Renal cortex interstitium (tissue), 11 donors: Measurements from ENCODE around the gene ISG20. TPM values are rescaled to one million over a fixed set of nuclear protein-coding genes. Genes with fewer than 3 reads are reported as not detected.

Source experiments
- DNase-seq, 11 donors: peaks; one replicate each; pipeline ENCODE4 v3.0.0-alpha.2; 2013; ENCODE audit warnings: low read depth in 9 of 11, low spot score in 4 of 11; ENCODE audit errors: extremely low read depth in 1 of 11
- polyA plus RNA-seq, 3 donors: library from polyadenylated mRNA; unstranded; fragments of 120-200 nt; gene quantifications; one replicate each; pipeline ENCODE4 v1.2.1, GENCODE V29; 2013; ENCODE audit not compliant: insufficient read length in 3 of 3

The ISG20 gene
- polyA plus RNA-seq, 3 donors = 0.80 to 1.5 (median 1.5) TPM

DNA sequence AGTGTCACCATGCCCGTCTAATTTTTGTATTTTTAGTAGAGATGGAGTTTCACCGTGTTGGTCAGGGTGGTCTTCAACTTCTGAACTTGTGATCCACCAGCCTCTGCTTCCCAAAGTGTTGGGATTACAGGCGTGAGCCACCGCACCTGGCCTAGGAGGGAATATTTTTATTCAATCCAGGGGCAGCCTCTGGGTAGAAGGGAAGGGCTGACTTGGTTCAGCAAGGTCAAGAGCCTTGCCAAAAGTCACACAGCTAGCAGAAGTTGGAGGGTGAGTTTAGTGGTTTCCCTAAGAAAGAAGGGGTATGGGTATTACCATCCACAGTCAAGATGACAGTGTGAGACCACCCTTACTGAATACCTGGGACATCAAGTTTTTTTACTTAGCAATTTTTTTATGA, 22.6 kb upstream of the ISG20 start:
- DNase-seq = no peak

- DNase-seq = no peak
These were observed 21.6 kb upstream of the ISG20 start for GRCh38 chr15:88617031-88617722.

DNA sequence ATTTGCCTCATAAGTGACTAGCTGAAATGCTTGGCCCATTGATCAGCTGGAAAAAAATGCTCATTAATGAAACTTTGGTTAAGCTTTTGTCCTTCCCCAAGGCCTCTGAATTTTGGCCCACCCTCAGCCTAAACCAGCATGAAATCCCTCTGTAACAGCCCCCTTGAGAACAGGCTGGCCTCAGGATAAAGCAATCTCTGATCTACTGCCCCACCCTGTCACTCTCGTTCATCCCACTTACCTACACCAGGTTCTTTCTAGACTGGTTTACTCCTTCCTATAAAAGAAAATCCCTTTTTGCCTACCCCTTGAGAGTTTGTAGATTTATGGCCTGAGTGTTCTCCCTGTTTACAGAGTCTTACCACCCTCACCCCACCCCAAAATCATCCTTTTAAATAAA, 21.0 kb upstream of the ISG20 start:
- no peak for DNase-seq

DNA sequence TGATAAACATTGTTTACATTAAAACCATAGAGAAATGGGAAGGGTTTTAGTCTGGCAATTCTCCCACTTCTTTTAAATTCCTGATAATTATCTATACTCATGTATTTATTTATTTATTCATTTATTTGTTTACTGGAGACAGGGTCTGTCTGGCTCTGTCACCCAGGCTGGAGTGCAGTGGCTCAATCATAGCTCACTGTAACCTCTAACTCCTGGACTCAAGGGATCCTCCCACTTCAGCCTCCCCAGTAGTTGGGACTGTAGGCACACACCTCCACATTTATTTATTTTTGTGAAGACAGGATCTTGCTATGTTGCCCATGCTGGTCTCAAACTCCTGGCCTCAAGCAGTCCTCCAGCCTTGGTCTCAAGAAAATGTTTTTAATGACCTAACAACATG, 20.1 kb upstream of the ISG20 start:
- DNase-seq = no peak

DNA sequence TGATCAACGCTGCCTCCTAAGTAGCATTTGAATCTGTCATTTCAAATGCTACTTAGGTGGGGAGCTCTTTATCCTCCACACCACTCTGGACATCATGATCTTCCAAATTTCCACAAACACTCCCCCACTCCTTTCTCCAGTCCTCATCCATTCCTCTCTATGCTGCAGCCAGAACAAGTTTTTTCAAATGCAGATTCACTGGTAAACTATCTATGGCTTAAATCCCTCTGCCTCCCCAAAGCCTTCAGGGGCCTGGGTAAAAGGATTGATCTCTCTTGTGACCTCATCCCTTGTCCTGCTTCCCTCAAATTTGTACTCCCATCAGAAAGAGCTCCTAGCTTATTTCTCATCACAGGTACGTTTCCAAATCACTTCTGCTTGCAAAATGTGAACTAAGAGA, 19.0 kb upstream of the ISG20 start:
- DNase-seq = no peak

DNA sequence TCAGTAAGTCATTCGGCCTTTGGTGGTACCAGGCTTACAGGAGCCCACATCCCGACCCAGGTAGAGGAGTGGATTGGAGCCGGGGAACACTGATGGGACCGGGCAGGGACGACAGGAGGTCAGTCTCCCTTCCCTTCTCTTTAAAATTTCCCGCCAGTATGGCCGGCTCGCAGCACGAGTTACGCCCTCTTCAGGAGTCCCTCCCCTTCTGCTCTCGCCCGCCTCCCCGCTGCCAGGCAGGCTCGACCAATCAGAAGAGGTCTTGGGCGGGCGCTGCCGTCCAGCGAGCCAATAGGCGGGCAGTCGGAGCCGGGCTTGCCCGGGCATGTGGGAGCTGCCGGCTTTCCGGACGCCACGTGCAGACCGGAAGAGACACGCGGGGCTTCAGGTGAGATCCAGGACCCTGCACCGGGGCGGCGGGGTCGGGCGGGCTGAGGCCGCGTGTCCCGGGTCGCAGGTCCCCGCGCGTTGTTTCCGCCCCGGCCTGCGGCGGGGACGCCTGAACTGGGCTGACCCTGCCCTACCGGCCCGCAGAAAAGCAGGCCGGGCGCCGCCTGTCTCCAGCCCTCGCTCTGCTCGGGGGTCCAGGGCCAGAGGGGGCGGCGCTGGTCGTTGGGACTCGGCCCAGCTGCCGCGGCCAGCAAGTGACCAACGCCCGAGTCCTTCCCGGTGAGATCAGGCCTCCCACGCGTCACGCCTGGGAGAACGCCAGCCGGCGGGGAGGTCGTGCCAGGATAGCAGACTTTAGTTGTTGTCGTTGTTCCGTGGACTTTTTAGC, 17.6 kb upstream of the ISG20 start, which contains the start of gene AEN:
Gene AEN (plus strand): TSS at position 346 of the 778 bp plus-strand sequence. CDS start 4,870 bp downstream, outside the sequence.
- peak; percentile 84 to 94 (median 92) for DNase-seq

- DNase-seq = no peak
These were observed 16.8 kb upstream of the ISG20 start for GRCh38 chr15:88621789-88622604.

- no peak for DNase-seq
These were observed 16.2 kb upstream of the ISG20 start for GRCh38 chr15:88622605-88622975.

- DNase-seq = no peak
These were observed 15.8 kb upstream of the ISG20 start for GRCh38 chr15:88623061-88623460.

- DNase-seq = no peak
These were observed 15.2 kb upstream of the ISG20 start for GRCh38 chr15:88623632-88624031.

GRCh38 chr15:88624156-88624970, 14.5 kb upstream of the ISG20 start:
- DNase-seq = peak in 7 of 11 donors; percentile 46 to 74 (median 61)

DNA sequence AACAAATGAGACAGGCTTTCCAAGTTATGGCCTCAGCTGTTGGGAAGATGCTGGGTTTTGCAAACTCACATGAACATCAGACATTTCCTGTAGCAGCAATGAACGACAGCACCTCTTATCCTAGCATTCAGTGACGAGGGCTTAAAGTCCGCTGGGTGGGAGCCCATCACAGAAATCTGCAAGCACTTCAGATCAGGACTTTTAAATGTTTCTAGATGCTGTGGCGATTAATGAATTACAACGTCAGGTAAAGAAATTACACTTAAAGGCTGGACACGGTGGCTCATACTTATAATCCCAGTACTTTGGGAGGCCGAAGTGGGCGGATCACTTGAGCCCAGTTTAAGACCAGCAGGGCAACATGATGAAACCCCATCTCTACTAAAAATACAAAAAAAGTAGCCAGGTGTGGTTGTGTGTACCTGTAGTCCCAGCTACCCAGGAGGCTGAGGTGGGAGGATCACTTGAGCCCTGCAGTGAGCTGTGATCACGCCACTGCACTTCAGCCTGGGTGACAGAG, 13.8 kb upstream of the ISG20 start:
- no peak for DNase-seq

GRCh38 chr15:88625943-88626741, 12.7 kb upstream of the ISG20 start:
- DNase-seq = no peak

DNA sequence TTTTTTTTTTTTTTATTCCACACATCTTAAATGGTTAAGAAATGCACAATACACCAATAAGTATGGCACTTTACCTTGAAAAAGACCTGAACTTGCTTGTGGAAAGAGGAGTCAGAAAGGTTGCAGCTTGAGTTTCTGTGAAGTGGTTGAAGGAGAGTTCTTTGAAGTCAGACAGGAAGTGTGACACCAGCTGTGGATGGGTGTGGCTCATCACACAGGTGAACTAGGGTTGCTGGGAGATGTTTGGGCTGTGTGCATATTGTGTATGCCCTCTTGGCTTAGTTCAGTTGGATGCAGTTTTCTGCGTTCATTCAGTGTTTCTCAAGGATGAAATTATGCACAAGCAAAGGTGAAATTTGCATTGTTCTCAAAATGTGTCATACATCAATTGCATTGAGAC, 11.4 kb upstream of the ISG20 start:
- no peak for DNase-seq

DNA sequence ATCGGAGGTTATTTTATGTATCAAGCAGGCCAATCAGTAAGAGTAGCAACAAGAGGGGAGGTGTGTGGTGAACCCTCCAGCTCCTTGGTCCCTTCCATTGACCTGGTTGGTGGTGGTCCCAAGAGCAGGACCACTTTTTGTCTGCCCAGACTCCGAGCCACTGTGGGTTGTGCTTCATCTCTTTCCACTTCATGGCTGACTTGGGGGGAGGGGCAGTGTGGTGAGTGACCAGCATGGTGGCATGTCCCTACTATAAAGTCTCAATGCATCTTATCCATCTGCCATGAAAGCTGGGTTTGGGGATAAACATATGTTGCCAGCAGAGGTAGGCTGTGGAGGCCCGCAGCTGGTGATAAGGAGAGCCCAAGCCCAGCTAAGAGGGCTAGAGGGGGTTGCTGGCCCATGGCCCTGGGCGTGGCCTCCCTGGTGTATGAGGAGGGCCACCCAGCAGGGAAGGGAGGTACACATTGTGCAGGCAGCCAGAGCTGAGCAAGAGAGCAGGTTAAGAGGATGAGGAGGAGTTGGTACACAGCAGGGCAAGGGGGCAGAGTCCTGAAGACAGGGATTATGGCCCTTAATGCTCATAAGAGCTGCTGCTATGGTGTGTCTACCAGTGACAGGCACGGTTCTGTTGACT, 10.7 kb upstream of the ISG20 start:
- no peak for DNase-seq

DNA sequence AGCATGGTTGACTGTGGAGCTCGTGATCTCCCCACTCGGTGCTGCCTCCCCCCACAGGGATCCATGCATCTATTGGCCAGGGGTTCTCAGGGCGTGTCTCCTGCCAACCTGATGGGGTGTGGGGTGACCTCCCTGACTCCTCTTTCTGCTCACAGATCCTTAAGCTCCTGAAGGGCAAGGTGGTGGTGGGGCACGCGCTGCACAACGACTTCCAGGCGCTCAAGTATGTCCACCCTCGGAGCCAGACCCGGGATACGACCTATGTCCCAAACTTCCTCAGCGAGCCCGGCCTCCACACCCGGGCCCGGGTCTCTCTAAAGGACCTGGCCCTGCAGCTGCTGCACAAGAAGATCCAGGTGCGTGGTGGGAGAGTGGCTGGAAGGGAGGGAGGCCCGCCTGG, 9.7 kb upstream of the ISG20 start:
- DNase-seq = no peak

GRCh38 chr15:88630141-88630721, 8.6 kb upstream of the ISG20 start:
- no peak for DNase-seq
